Measurements from ENCODE around the gene ALDH1A3.

The ALDH1A3 gene

DNA sequence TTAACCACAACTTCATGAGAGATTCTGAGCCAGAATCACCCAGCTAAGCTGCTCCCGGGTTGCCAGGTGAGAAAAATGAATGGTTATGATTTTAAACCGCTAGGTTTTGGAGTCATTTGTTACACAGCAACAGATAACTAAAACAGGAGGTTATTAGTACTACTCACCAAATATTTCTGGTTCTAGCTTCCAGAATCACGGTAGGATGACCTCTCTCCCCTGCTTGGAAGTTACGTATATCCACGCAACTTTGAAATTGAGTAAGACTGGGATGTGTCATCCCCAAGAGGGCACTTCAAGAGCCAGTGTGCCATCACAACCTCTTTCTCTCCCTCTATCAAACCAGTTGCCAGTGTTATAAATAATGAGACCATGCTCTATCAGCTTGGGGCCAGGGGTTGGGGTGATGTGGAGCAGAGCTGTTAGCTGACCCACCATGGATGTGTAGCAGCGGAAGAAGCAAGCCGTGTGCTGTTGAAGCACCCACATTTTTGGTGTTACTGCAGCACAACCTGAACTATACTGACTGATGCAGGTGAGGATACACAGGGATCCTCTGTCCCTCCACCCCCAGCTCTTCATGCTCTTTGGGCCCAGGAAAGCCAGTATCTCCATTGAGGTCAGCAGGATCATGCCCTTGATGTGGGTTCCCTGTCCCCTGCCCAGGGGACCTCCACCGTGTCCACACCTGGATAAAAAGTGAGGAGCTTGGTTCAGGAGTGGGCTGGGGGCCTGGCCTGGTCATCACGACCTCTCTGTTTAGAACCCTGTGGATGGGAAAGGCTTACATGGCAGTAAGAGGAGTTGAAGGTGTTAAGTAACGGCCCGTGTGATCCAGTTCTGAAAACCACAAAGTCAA lies 19.4 kb upstream of the ALDH1A3 start:
- no peak for DNase-seq

DNA sequence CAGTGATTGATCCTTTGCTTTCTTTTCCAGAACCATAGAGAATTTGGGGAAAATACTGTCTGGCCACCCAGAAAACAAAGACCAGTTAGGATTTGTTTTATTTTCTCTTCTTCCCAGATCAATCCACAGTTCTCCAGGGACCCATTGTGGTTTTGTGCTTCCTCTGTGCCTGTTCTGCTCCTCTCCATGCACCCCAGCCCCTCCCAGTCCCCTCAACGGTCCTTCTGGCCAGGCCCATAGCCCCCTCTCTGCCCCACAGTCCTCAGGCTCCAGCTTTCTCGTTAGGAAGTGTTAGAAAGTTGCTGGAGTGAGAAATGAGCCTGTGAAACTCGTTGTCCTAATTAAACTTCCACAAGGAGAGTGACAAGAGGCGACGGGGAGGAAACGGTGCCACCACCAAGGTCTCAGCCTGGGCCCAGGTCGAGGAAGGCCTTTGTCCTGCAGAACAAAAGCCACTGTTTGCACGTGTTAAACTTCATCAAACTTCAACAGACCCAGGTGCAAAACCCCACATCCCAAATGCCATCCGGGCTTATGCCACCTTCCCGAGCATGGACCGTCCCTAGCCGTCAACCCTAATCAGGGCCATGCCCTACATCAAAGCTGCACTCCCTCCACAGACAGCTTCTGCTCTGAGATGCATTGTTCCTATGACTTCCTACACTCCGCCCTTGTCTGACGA lies 18.7 kb upstream of the ALDH1A3 start:
- no peak for DNase-seq

DNA sequence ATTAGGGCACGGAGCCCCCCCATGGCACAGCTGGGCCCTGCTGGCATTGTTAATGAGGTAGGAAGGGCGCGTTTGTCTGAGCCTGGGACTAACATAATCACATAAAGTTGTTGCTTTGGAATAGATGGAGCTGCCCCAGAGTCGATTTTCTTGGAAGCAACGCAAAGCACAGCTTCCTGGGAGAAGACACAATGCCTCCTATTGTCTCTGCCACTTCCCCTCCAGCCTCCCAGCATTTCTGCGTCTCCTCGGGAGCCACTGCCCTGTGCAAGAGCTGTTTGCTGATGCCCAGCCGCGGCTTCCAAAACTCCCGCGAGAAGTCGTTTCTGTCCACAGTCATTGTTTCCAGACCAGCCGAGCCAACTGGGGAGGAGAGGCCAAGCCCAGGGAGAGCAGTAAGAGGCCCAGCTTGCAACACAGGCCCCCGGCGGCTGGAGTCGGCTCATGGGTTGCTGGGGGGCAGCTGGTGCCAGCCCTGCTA lies 18.1 kb upstream of the ALDH1A3 start:
- no peak for DNase-seq

DNA sequence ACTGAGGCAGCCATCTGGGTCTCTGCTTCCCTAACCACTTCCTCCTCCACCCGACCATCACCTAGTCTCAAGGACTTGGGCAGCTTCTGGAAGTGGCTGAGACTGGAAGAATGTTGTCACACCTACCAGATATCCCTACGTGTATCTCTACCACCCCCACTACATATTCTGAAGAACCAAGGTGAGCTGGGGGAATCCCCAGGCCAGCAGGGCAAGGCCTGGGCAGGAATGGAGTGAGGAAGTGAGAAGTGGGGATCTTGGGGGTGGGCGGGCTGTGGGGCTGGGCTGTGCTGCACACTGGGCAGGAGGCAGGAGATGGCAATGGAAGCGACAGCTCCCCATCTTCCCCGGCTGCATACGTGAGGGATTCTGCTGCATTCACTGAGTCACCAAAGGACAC lies 17.5 kb upstream of the ALDH1A3 start:
- DNase-seq = no peak

DNA sequence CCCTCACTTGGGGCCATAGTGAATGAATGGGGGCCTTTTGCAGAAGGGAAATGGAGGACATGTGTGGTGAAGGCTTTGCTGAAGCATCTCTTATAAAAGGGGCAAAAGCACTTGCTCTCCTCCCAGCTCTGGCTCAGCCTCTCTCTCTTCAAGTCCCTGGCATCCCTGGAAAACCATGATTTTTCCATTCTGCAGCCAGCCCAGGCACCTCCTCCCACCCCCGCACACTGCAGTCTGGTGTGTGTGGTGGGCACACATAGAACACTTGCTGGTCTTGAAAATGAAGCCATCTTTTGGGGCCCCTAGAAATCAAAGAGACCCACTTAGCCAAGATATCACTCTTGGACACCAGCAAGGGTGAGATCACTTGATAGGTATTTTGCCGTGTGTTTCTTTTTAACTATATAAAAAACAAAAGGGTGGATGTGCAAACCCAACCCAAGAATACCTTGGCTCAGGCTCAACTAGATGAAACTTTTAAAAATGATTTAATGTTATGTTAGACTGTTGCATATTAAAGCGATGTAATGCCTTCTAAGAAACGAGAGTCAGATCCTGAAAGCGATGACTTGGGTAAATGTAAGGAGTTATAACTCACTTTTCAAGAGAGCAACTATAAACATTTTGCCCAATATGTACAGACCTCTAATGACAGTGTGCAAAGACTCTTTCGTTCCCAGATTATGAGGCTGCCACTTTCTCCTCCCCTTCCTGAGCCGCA lies 16.4 kb upstream of the ALDH1A3 start:
- no peak for DNase-seq

DNA sequence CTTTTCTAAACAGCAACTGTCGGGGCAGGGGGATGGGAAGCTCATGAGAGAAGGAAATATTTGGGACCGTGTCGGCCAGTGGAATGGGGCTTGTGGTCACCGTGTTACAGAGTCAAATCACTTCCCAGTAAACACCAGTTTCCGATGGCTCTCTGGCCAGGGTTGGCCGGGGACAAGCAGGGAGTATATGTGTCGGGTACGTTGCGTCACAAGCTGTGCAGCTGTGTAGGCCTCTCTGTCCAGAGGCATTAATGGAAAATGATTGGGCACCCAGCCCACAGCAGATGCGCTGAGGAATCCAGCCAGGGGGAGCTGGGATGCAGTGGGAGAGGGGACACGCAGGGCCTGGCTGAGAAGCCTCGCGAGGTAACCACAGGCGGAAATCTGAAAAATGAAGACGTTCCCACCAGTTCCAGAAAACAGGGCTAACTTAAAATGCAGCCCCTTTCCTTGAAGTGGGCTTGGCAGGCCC lies 15.8 kb upstream of the ALDH1A3 start:
- DNase-seq = no peak

DNA sequence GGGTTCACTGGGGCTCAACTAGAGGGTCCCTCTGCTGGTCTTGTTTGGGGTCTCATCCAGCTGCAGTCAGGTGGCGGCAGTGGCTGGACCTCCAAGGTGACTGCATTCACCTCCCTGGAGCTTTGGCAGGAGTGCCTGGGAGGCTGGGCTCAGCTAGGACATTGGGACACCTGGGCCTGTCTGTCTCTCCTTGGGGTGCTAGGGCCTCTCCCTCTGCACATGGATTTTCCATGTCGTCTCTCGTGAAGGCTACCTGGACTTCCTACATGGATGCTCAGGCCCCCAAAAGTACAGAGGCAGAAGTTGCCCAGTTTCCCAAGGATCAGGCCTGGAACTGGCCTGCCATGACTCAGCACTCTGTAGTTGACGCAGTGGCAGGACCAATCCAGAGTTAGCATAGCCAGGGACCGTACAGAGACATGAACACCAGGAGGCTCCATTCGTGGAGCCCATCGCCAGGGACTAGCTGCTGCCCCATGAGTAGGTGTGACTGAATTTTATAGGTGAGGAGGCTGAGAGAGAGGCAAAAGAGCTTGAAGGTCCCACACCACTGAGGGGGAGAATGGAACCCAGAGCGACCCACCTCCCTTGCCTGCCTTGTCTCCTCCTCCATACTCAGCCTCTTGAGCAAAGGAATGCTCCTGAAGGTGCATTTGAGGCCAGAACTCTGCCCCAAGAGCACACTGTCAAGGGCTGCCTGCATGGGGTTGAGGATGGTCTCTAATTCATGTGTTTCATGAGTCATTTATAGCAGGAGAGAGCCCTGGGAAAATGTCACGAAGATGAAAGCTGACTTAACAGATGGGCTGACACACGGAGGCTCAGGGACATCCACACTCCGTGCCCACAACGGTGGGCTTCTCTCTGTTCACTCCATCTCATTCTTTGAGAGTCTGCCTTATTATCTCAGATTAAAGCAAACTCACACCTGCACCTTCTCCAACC lies 13.0 kb upstream of the ALDH1A3 start:
- no peak for DNase-seq

DNA sequence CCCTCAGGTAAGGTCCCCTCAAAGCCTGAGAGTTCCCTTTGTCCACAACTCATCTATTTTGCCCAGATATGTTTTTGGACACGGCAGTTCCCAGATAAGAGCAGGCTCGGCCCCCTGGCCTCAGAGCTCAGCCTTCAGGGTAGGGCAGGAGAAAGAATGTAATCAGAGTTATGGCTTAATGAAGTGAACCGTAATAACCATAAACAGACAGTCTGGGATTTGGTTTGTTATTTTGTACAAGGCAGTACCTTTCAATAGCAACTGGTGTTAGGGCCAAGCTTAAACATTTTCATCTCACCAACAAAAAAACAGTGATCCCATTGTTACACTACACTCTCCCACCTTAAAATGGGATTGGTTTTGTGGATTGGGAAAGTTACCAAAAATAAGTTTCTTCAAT lies 12.2 kb upstream of the ALDH1A3 start:
- no peak for DNase-seq

DNA sequence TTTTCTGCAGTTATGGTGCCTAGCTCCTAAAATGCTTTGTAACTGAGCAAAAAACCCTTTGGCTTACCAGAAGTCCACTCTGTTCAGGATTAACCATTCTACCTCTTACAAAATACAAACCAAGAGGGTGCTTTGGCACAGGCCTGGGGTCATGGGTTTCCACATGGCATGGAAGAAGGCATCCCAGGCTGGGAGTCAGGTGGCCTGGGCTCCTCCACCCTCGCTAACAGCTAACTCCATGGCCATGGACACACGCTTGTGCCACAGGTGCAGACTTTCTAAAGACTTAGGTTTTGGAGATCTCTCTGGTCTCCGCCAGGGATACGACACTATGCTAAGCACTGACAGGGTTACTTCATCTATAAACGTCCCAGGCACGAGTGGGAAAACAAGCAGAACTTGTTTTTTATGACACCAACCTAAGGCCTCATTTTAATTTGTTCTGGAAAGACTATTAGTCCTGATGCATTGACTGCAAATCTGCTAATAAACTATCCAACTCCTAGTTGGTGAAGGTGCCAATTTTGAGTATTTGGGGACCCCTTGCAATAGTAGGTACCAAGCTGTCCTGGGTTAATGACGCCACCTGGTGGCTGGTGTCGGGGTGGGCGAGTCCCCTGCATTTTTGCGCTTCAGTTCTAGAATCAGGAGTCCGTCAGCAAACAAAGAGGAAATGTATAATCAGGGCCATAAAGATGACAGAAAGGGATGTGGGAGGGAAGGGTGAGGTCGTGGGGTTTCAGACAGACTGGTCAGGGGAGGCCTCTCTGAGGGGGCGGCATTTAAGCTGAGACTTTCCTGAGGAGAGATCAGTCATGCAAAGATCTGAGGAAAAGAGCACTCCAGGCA lies 10.3 kb upstream of the ALDH1A3 start:
- DNase-seq = peak; percentile 31

DNA sequence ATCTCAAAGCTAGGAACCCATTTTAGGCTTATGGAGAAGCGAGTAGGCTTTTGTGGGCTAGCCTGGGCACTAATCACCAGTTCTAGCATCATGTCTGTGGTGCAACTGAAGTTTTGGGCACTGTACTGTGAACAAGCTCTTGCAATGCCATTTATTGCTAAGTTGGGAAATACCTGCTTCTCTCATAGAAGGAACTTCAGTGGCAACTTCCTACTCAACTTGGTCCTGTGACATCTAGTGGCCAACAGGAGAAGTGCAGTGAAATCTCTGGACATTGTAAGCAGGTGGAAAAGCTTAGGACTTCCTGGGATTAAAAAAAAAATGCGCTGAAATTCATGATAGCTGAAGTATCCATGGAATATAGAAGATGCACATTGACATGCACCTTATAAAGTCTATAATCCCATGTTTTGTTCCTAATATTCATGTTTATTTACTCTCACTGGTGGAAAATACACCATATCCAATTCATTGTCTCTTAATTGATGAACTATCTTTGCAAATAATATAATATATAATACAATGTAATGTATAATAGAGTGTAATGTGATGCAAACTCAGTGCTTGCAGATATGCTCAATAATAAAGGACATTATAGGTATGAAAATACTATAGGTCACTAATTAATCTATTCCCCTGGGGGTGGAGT lies 6.5 kb upstream of the ALDH1A3 start:
- no peak for DNase-seq

DNA sequence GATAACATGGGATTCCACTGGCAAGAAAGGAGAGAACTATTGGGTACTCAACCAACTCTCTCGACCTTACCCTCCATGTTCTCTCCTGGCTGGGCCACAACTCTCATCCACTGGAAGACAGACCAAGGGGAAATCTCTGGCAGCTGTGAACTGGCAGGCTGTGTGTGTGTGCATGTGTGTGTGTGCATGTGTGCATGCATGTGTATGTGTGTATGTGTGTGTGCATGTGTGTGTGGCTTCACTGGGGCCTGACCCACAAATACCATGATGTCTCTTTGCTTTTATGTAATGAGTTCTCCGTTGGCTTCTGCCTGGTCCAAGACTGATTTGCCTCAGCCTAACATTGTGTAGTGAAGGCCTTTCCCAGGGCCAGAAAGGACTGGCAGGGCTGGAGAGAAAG lies 4.1 kb upstream of the ALDH1A3 start:
- no peak for DNase-seq

DNA sequence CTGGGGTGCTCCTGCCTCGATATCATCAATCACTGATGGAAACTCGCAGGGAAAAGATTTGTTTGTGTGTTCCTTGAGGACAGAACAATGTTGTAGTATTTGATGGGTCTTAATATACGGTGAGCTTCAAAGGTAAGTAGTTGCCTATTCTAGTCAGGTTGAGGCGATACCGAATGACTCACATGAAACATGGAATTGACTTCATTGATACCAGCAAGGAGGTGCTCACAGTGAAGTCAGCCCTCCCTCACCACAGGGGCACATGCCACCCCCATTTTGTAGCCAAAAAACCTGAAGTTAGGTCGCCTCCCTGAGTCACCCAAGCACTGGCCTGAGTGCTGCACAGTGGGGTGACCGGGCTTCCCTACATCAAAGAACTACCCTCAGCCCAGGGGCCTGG lies 3.7 kb upstream of the ALDH1A3 start:
- no peak for DNase-seq

DNA sequence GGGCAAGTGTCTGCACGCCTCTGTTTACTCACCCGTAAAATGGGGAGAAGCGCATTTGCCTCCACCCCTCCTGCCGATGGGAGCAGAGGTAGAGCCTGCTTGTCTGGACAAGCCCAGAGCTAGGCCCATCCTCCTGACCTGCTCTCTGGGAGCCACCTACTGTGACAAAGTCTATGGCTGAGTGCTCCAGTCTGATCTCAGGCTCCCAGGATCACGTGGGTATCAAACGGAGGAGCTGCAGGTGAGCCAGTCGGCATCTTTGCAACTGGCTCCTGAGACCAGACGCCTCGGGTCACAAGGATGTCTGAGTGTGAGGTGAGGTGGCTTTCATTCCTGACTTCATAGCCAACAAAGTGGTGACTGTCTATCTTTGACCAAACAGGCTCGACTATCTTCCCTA lies 2.1 kb upstream of the ALDH1A3 start:
- DNase-seq = no peak

DNA sequence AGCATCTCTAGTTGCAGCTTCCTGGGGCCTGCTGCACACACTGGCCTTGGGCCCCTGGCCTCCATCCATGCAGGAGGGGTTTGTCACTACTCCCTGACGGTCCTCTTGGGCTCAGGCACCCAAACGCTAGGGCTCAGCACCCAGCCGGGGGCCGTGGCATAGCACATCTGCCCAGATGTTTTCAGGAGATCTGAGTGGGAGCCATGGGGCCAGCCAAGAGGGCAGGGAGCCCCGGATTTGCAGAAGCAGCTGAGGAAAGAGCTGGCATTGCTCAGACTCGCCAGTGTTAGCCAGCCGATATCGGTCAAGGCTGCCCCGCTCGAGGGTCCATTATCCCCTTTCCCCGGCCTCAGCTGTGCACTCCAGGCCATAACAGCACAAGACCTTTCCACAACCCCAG lies 1.5 kb upstream of the ALDH1A3 start:
- no peak for DNase-seq

DNA sequence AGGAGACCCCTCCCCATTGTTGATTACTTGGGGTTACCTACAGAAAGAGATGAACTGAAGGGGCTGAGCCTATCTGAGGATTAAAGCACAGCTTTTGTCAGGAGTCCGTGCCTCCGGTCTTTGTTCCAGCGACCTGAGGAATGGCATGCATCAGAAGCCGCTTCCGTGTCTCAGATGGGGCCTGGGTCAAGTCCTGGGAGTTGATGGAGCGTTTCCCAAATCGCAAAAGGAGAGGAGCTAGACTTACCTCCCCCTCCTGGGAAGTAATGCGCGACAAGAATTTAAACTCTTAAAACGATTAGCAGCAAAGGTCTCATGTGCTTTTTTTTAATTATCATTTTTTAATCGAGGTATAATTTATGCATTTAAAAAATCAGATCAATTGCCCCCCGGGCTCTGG lies 983 bp upstream of the ALDH1A3 start:
- DNase-seq = no peak

DNA sequence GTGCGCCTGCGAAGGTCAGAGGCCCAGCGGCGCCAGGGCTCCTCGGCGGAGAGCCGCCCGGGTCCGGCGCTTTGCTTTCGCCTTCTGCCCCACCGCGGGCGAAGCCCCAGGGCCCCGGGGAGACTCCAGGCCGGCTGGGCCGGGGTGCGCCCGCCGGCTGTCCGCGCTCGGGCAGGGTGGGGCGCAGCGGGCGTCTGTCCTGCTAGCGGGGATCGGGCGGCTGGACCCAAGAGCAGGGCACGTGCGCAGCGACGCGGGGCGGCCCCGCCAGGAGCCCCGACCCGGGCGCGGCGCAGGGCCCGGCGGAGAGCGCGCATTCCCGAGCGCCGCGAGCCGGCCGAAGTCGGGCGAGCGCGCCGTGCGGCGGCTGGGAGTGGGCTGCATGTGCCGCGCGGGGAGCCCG lies 569 bp upstream of the ALDH1A3 start:
- DNase-seq = peak; percentile 43

DNA sequence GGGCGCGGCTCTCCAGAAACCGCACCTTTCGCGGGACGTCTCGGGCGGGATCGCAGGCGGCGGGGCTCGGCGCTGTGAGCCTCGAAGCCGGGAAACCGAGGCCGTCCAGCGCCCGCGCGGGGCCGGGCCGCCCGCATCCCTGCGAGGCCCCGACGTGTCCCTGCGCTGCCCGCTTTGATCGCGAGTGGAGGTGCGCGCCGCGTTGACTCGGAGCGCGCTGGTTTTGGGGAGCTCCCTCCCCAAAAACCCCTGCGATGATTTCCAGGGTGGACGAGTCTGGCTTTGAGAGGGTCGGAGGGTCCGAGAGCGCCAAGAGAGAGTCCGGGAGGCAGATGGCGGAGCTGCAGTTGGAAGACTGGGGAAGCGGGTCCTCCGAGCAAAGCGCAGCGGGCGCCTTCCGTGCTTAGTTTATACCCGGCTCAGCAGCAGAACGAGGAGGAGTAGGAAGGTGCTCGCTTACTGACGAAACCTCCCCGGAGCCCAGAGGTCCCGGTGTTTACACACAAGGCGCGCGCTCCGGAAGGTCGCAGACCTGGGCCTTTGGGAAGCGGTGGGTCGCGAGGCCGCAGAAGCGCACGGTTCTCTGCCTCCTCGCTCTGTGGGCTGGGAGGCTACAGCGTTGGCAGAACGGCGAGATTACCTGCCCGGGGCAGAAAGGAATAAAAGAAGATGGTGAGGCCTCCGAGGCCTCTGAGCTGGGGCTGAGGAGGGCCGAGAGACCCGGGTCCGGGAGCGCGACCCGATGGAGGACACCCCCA lies 687 bp downstream of the ALDH1A3 start:
- no peak for DNase-seq

DNA sequence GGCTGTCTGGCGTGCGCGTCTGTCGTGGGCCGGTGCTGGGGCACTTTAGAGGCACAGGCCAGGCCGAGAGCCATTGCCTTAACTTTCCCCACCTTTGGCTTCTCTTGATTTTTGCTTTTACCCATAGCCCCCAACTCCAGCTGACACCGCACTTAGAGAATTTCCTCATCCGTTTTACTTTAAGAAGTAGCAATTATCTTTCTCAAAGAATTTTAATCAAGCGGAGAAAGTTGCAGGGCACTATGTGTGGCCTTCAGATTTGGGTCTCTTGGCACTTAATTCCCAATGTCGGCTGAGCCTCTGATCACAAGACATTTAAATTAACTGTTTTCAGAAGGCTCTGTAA lies 1.2 kb downstream of the ALDH1A3 start:
- no peak for DNase-seq

DNA sequence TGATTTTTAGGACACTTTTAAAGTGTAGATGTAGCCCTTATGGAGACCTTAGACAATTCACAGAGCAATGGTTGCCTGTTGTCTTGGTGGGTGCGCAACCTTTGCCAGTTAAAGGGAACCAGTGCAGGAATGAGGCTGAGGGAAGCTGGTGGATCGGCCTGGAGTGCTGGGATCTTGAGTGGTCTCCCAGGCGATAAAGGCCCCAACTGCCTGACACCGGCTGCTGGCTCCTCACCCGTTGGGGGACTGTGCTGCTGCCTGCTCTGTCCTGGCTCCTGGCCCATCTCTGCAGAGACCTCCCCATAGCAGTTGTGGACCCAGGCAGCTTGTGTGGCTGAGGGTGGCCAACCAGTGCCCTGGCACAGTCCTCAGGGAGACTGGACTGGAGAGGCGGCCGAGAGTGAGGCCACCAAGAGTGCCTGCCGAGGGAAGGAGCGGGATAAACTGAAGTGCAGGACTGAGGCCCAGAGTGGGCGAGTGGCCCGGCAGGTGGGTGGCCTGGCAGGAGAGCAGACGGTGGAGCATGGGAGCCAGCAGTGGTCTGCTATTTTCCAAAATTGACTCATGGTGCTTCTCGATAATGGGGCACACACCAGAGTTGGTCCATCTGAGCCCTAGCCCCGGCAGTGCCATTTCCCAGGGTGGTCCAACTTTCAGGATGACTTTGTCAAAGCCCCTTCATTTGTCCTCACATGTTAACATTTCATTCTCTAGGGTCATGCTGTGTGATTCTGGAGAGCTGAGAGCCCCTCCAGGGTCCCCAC lies 2.1 kb downstream of the ALDH1A3 start:
- DNase-seq = no peak

All from 8988T (cell line).